HepG2 (cell line): ENCODE data around the gene CTRB2. TPM values are rescaled to one million over a fixed set of nuclear protein-coding genes. Genes with fewer than 3 reads are reported as not detected.

ENCODE experiments used
- ARID2 ChIP-seq: sonication (generic); formaldehyde crosslinking; IDR thresholded peaks from 2 replicates; pipeline ENCODE4 v1.8.1; 2022; ENCODE audit warnings: mild to moderate bottlenecking, missing genetic modification reagents, borderline replicate concordance
- ATF7 ChIP-seq, 2 experiments: fragments of 450-650 bp in 1 of 2; sonication (generic) in 1 of 2; formaldehyde crosslinking in 1 of 2; IDR thresholded peaks; 2 replicates each; pipeline versions ENCODE4 v1.4.0 to v1.6.1; 2016 to 2020; ENCODE audit warnings: antibody characterized with exemption in 1 of 2, mild to moderate bottlenecking in 1 of 2, missing genetic modification reagents in 1 of 2
- FOXO1 ChIP-seq: sonication (generic); formaldehyde crosslinking; IDR thresholded peaks from 2 replicates; pipeline ENCODE4 v1.4.0; 2020; ENCODE audit warnings: missing genetic modification reagents
- GMEB2 ChIP-seq: IDR thresholded peaks from 2 replicates; pipeline ENCODE4 v1.6.1; 2016; ENCODE audit warnings: missing biosample characterization, missing genetic modification reagents, low read depth
- KDM1A ChIP-seq: IDR thresholded peaks from 2 replicates; pipeline ENCODE4 v1.6.1; 2016; ENCODE audit warnings: missing compliant biosample characterization
- KDM4B ChIP-seq: sonication (generic); formaldehyde crosslinking; IDR thresholded peaks from 2 replicates; pipeline ENCODE4 v1.4.0; 2020; ENCODE audit warnings: missing genetic modification reagents
- PAWR ChIP-seq: sonication (generic); formaldehyde crosslinking; IDR thresholded peaks from 2 replicates; pipeline ENCODE4 v1.4.0; 2020; ENCODE audit warnings: missing genetic modification reagents, mild to moderate bottlenecking, borderline replicate concordance
- PHF20 ChIP-seq: sonication (generic); formaldehyde crosslinking; IDR thresholded peaks from 2 replicates; pipeline ENCODE4 v1.5.0; 2020; ENCODE audit warnings: mild to moderate bottlenecking, missing genetic modification reagents
- PHF5A ChIP-seq: IDR thresholded peaks from one replicate; pipeline ENCODE4 v1.6.1; 2018; ENCODE audit warnings: low read depth, missing genetic modification reagents; ENCODE audit not compliant: unreplicated experiment
- PRDM10 ChIP-seq: sonication (generic); formaldehyde crosslinking; IDR thresholded peaks from 2 replicates; pipeline ENCODE4 v1.4.0; 2020; ENCODE audit warnings: low read depth, missing genetic modification reagents
- RBM22 ChIP-seq: fragments of 200-400 bp; formaldehyde crosslinking; optimal IDR thresholded peaks from 2 replicates; pipeline ENCODE3; 2017; ENCODE audit warnings: mild to moderate bottlenecking, low read length, moderate library complexity
- SMC3 ChIP-seq: IDR thresholded peaks from 2 replicates; pipeline ENCODE4 v1.6.1; 2011; ENCODE audit warnings: low read length, improper control_type of control experiment
- SRY ChIP-seq: sonication (generic); formaldehyde crosslinking; IDR thresholded peaks from 2 replicates; pipeline ENCODE4 v1.8.0; 2022; ENCODE audit warnings: mild to moderate bottlenecking, missing genetic modification reagents
- TFE3 ChIP-seq: IDR thresholded peaks from 2 replicates; pipeline ENCODE4 v1.6.1; 2016
- ZFP41 ChIP-seq: sonication (generic); formaldehyde crosslinking; IDR thresholded peaks from 2 replicates; pipeline ENCODE4 v1.4.0; 2020; ENCODE audit warnings: mild to moderate bottlenecking, missing genetic modification reagents, borderline replicate concordance
- ZFY ChIP-seq: sonication (generic); formaldehyde crosslinking; IDR thresholded peaks from 2 replicates; pipeline ENCODE4 v1.4.0; 2020; ENCODE audit warnings: missing genetic modification reagents
- ZNF704 ChIP-seq: sonication (generic); formaldehyde crosslinking; IDR thresholded peaks from 2 replicates; pipeline ENCODE4 v1.8.1; 2023; ENCODE audit warnings: mild to moderate bottlenecking, inconsistent platforms, moderate library complexity, missing genetic modification reagents, borderline replicate concordance
- ZNF770 ChIP-seq: sonication (generic); formaldehyde crosslinking; IDR thresholded peaks from 2 replicates; pipeline ENCODE4 v1.5.0; 2020; ENCODE audit warnings: mild to moderate bottlenecking, missing genetic modification reagents
- ZNF776 ChIP-seq: sonication (generic); formaldehyde crosslinking; IDR thresholded peaks from 2 replicates; pipeline ENCODE4 v1.4.0; 2020; ENCODE audit warnings: mild to moderate bottlenecking, missing genetic modification reagents
- polyA plus RNA-seq, 8 experiments: library from polyadenylated mRNA; depleted of rRNA in 3 of 8; stranded (reverse) in 7 of 8; unstranded in 1 of 8; fragments of >200 nt; fragmentation: Illumina TruSeq in 4 of 8; extraction: Trizol in 4 of 8; gene quantifications; 2 replicates each; pipeline versions ENCODE4 v1.2.1 to v1.2.3, GENCODE V29; 2011 to 2016; ENCODE audit warnings: low read depth in 4 of 8, missing spikeins in 1 of 8, mixed read lengths in 1 of 8; ENCODE audit not compliant: insufficient read depth in 1 of 8
- total RNA-seq, 5 experiments: library from RNA; depleted of rRNA; stranded (reverse); fragments of >200 nt; fragmentation: Illumina TruSeq; extraction: Trizol; gene quantifications; 2 replicates each; pipeline ENCODE4 v1.2.3, GENCODE V29; 2016; ENCODE audit warnings: low read depth in 1 of 5

CTRB2 gene
- total and polyA plus RNA-seq, 2 of the 13 experiments (the other 11 are each of a cell fraction or from before 2014, with no cell fraction given): 0.13 TPM; not detected in 1

GRCh38 chr16:75246504-75247205, 39.7 kb upstream of the CTRB2 start (continued):
- peak; percentile 96 for TF ChIP-seq ZNF770 (CRISPR knock-in tag)
- no peak for TF ChIP-seq ZFP41 (CRISPR knock-in tag)
- no peak for TF ChIP-seq PHF20
- no peak for TF ChIP-seq KDM1A (CRISPR knock-in tag)
- no peak for TF ChIP-seq TFE3 (CRISPR knock-in tag)
- TF ChIP-seq KDM4B (CRISPR knock-in tag): no peak
- TF ChIP-seq PHF5A (CRISPR knock-in tag): no peak
- TF ChIP-seq PAWR (CRISPR knock-in tag): no peak
- TF ChIP-seq ATF7 (IDR thresholded peaks at IDR 0.05): no peak
- TF ChIP-seq ATF7 (CRISPR knock-in tag; IDR thresholded peaks at IDR 0.05): 0 out of 2 replicates have a peak, but pooled peaks have one; percentile 47
- no peak for TF ChIP-seq ZNF704 (CRISPR knock-in tag)
- no peak; the same call in 1 of the 2 replicates for TF ChIP-seq ZFY (CRISPR knock-in tag)
- no peak for TF ChIP-seq GMEB2 (CRISPR knock-in tag)
- peak; percentile 12 for TF ChIP-seq RBM22
- no peak for TF ChIP-seq PRDM10 (CRISPR knock-in tag)
- TF ChIP-seq SMC3: no peak
- no peak for TF ChIP-seq SRY (CRISPR knock-in tag)
- TF ChIP-seq ZNF776 (CRISPR knock-in tag): no peak; the same call in 1 of the 2 replicates
- TF ChIP-seq ARID2 (CRISPR knock-in tag): no peak
- no peak for TF ChIP-seq FOXO1 (CRISPR knock-in tag)
